SH-SY5Y (cell line): ENCODE results near the gene AQP5.

Experiments used
- GATA2 ChIP-seq: IDR thresholded peaks from 2 replicates; pipeline ENCODE4 v1.6.1; 2011; ENCODE audit warnings: mild to moderate bottlenecking, low read depth, low read length
- GATA3 ChIP-seq: IDR thresholded peaks from 2 replicates; pipeline ENCODE4 v1.6.1; 2011; ENCODE audit warnings: low read depth, mild to moderate bottlenecking, low read length, moderate library complexity

DNA sequence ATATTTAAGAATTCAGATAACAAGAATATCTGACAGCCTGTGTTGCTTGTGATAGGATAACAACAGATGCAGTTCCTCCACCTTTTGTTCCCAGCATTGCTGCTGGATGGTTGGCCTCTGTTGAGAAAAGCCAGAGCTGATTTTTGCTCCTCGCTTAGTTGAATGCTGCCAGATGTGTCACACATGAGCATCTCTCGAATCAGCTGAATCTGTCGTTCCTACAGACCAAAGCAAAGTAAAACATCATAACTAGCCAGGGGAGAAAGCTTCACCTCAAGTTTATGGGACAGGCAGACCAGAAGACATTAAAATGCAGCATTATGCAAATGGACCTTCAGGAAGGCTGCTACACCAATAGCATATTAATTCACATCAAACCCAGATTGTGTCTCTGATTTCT lies 43.5 kb downstream of the AQP5 start:
- TF ChIP-seq GATA2 = peak; percentile 56; the same call in 1 of the 2 replicates
- TF ChIP-seq GATA3 = no peak
